Right ventricle myocardium superior (tissue), 1 donor: ENCODE data around the gene PCGF3. TPM values are rescaled to one million over a fixed set of nuclear protein-coding genes. Genes with fewer than 3 reads are reported as not detected.
"Not testable (repeated sequence)": the region's sequence is repeated elsewhere in the genome, so short reads cannot be mapped to it uniquely, and the experiment has no call there.

ENCODE experiments used
- ATAC-seq: fragments of 200-7000 bp; cut with Tn5 transposase; one replicate; pipeline ENCODE4 v1.9.1; 2020; ENCODE audit warnings: mild to moderate bottlenecking; ENCODE audit not compliant: poor library complexity
- DNase-seq: peaks from one replicate; pipeline ENCODE4 v3.0.0-alpha.2; 2020
- intact Hi-C: fragments of 100-400 bp; cut with DNase I; formaldehyde crosslinking; loops from one replicate; pipeline ENCODE4 v1.11.2; 2022
- total RNA-seq: library from RNA; stranded (reverse); fragmentation: NEBNext Ultra II Directional; extraction: Animal tissue kit (Norgen Biotek cat#: 25700); gene quantifications from one replicate; pipeline ENCODE4 v1.2.1, GENCODE V29; 2021
- donor health status: DM: no; HTN: yes; CAD: no; lungs with severe emphysema.

PCGF3 gene
- total RNA-seq, 1 donor from 2014 or later = 20.8 TPM

- intact Hi-C loops, ATAC-seq: not testable (repeated sequence)
- peak; percentile 36 for DNase-seq
These were observed 25.6 kb downstream of the PCGF3 start for GRCh38 chr4:730946-731904.

DNA sequence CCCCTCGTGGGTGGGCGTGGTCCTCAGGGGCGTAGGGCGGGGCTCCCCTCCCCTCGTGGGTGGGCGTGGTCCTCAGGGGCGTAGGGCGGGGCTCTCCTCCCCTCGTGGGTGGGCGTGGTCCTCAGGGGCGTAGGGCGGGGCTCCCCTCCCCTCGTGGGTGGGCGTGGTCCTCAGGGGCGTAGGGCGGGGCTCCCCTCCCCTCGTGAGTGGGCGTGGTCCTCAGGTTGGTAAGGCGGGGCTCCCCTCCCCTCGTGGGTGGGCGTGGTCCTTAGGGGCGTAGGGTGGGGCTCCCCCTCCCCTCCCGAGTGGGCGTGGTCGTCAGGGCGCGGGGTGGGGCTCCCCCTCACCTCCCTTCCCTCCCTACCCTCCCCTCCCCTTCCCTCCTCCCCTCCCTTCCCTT, 26.3 kb downstream of the PCGF3 start:
- ATAC-seq, intact Hi-C loops: not testable (repeated sequence)
- peak; percentile 37 for DNase-seq

DNA sequence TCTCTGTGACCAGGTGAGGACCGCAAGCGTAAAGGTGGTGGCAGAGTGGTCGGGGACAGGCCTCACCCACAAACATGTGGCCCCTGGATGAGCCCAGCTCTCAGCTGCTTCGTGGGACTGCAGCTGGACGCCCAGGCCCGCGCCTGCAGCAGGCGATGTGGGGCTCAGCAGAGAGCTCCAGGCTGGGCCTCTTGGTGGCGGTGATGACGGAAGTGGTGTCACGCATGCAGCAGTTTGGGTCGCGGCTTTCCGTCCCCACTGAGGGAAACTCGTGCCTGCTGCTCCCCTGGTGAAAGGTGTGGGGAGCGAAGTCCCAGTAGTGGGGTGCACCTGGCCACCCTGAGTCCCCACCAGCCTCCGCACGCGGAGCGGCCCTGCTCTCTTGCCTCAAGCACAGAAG, 26.9 kb downstream of the PCGF3 start:
- no peak for ATAC-seq
- no peak for DNase-seq
- intact Hi-C loops = no loop called here

DNA sequence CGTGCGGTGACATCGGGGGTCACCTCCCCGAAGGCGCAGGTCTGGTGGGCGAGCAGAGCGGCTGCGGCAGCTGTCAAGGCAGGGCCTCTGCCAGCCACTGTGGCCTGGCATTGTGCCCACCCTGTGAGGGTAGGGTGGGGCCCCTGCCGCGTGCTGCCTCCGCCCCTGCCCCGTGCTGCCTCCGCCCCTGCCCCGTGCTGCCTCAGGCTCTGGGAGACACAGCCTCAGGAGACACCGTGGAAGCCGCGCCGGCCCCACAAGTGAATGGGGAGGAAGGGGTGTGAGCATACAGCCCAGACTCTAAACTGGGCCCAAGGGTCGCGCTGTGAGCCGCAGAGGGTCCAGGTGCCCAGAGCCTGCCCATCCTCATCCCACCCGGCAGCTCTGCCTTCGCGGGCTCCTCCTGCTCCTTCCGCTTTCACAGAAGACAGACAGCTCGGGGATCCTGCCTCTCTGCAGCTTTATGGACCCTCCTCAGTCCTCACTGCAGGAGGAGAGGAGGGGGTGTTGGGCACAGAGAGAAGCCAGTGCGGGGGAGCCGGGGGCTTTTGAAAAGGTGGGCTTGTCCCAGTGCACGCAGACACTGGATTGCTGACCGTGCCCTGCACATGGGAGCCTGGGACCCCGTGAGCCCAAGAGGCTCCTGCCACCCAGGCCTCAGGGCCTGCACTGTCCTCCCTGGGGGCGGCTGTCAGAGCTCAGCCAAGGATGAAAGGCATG, 27.4 kb downstream of the PCGF3 start:
- peak; percentile 26 for ATAC-seq
- intact Hi-C loops = no loop called here
- peak; percentile 40 for DNase-seq

DNA sequence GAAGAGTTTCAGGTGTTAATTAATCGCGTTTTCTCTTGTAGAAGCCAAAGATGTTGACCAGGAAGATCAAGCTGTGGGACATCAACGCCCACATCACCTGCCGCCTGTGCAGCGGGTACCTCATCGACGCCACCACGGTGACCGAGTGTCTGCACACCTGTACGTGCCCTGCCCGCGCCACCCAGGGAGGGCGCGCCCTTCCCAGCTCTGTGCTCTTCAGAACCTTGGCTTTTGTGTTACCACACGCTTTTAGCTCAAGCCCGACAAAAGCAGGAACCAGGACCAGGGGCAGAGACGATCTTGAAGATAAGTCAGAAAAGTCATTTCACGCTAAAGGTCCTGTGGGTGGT, 28.0 kb downstream of the PCGF3 start:
- DNase-seq (peak; percentile 10), ATAC-seq (no peak)
- intact Hi-C loops = no loop called here

DNA sequence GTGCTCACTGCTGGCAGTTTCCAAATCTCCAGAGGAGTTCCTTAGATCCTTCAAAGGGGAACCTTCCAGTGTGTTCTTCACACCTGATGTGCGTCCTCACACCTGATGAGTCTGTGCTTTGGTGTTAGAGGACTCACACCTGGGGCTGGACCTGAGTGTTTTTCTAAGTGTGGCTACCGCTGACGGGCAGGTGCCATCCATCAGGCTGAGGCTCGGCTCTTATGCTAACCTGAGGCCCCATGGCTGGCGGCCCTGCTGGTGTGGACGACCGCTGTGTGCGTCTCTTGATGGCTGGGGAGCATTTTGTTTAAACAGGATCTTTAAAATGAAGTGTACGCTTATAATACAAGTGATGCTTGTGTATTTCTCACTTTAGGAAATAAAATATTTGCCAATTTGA, 28.4 kb downstream of the PCGF3 start:
- DNase-seq (peak; percentile 22), ATAC-seq (no peak)
- intact Hi-C loops = no loop called here

DNA sequence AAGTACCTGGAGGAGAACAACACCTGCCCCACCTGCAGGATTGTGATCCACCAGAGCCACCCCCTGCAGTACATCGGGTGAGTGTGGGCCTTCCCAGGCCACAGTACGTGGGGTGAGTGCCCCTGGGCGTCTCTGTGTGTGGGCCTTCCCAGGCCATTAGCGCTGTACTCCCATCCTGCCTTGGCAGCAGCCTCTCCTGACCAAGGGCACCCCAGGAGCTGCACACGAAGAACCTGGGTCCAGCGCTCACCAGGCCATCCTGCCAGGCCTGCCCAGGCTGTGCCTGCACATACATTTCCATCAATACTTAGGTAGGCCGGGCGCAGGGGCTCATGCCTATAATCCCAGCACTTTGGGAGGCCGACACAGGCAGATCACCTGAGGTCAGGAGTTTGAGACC, 29.3 kb downstream of the PCGF3 start:
- ATAC-seq = no peak
- intact Hi-C loops = no loop called here
- peak; percentile 30 for DNase-seq

DNA sequence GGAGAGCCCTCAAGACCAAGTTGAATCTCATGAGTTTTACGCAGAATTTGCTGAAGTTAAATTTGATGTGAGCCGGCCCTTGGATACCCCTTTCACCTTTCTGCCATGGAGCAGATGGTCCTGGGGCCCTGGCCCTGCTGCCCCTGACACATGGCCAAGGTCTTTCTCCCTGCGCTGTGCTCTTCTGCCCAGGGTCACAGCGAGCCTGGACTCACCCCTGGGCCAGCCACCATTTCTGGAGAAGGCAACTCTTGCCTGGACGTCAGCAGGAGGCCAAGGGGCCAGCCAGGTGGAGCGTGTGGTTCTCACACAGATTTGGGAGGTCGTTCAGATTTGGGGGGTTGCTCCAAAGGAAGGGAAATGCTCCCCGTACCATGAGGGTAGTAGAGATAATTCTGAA, 30.0 kb downstream of the PCGF3 start:
- ATAC-seq = no peak
- peak; percentile 19 for DNase-seq
- intact Hi-C loops = no loop called here

GRCh38 chr4:736561-736960, 30.9 kb downstream of the PCGF3 start:
- ATAC-seq, intact Hi-C loops: not testable (repeated sequence)
- peak; percentile 12 for DNase-seq

- DNase-seq = no peak
- ATAC-seq = no peak
- intact Hi-C loops = no loop called here
These were observed 33.2 kb downstream of the PCGF3 start for GRCh38 chr4:738781-739280.

DNA sequence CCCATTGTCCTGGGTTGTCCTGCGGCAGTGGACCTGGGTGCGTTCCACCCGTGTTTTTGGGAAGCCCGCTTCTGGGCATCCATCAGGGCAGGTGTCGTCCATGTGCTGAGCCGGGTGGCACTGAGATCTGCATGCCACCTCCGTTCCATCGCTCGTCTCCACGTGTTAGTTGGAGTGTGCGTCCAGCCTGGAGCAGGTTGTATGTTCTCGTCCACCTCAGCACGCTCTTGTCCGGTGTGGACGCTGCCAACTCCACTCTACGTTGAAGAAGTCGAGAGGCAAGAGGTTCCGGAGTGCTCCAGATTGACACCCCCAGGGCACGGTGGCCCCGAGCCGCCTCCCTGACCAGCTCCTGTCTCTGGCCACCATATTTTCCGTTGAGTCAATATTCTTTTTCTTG, 33.9 kb downstream of the PCGF3 start:
- intact Hi-C loops = no loop called here
- ATAC-seq = no peak
- DNase-seq = no peak

DNA sequence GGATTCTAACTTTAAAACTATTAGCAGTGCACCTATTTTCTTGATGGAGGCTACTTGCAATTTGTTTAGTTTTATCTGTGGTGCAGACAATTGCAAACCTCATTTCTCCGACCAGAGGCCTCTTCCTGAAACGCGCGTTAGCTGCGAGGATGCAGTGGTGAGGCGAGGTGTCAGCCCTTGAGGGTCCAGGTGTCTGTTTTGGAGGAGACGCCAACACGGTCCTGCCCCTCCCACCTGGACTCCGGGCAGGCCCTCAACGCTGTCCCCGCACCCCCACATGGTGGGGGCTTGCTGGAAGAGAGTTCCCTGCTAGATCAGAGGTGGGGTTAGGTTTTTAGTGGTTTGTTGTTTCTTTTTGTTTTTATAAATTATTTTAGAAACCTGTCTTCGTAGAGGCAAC, 34.4 kb downstream of the PCGF3 start:
- intact Hi-C loops = no loop called here
- ATAC-seq (no peak), DNase-seq (no peak)

- DNase-seq (no peak), ATAC-seq (no peak)
- intact Hi-C loops = no loop called here
These were observed 35.1 kb downstream of the PCGF3 start for GRCh38 chr4:740656-741282.

GRCh38 chr4:742096-742741, 36.6 kb downstream of the PCGF3 start:
- ATAC-seq (no peak), DNase-seq (no peak)
- intact Hi-C loops = no loop called here

DNA sequence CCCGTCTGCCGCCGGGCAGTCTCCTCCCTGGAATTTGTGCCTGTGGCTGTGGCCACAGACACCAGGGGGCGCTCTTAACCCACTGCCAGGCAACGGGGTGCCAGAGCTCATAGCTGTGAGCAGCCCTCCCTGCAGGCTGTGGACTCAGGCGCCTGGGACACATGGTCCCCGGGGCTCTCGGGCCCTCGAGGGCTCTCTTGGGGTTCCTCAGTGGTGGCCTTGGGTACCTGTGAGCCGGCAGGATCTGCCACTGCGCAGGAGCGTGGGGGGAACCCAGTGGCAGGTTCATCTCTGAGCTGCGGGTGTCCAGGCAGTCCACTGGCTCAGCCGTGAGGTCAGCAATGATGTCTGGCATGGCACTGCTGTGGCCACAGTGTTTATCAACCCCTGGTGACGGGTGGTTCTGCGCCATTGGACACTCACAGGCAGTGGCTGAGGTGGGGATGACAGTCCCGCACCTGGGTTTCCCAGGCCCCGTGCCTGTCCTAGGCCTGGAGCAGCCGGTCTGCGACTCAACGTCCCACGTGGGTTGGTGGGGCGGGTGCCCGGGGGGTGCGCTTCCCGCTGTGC, 37.2 kb downstream of the PCGF3 start:
- intact Hi-C loops = no loop called here
- ATAC-seq (peak; percentile 89), DNase-seq (peak; percentile 78)

DNA sequence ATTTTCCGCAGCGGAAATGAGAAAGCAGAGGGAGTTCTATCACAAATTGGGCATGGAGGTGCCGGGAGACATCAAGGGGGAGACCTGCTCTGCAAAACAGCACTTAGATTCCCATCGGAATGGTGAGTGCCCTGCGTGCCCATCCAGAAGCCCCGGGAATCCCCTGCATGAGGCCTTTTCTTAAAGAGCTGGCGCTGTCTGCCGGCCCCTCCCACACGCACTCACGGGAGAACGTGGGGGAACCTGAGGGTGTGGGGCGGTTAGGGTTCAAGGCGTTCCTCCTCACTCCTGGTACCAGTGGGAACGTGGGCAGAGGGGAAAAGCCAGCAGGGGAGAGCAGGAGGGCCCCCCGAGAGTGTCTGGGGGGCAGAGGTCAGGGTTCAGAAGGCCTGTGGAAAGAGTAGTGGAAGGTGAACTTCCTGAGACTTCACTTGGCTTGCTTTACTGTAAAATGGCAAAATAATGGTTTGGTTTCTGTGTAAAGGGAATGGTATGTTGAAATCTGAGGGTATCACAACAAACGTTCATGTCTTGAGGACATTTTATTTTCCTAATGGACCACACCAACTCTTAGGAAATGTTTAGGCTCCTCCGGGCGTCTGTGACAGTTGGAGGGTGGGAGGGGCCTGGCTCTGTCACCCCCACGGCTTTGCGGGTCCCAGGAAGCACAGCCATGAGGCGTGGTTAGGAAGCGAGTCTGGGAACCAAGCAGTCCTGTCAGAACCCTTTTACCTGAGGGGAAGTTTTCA, 38.0 kb downstream of the PCGF3 start:
- intact Hi-C loops = no loop called here
- DNase-seq (peak; percentile 17), ATAC-seq (no peak)

GRCh38 chr4:744212-744841, 38.7 kb downstream of the PCGF3 start:
- intact Hi-C loops = no loop called here
- DNase-seq (peak; percentile 39), ATAC-seq (no peak)
